Peyer's patch (tissue), 4 donors: ENCODE measurements around the gene PHYKPL. TPM values are rescaled to one million over a fixed set of nuclear protein-coding genes. Genes with fewer than 3 reads are reported as not detected.

Experiments used
- DNase-seq, 3 donors: peaks; one replicate each; pipeline ENCODE4 v3.0.0-alpha.2; 2017 to 2019
- H3K27ac ChIP-seq, 4 donors: fragments of 200-600 bp; sonication (generic); one replicate each; pipeline ENCODE4 v1.5.1; 2016 to 2019
- H3K27me3 ChIP-seq, 2 donors: fragments of 200-600 bp; sonication (generic); one replicate each; pipeline ENCODE4 v1.5.1; 2019
- H3K36me3 ChIP-seq, 3 donors: fragments of 200-600 bp; sonication (generic); one replicate each; pipeline ENCODE4 v1.5.1; 2016 to 2019
- H3K4me1 ChIP-seq, 4 donors: fragments of 200-600 bp; sonication (generic); one replicate each; pipeline ENCODE4 v1.5.1; 2016 to 2019
- H3K4me3 ChIP-seq, 4 donors: fragments of 200-600 bp; sonication (generic); 1 replicate in 3 of 4; 2 replicates in 1 of 4; pipeline ENCODE4 v1.5.1; 2016 to 2019; ENCODE audit warnings: mild to moderate bottlenecking in 1 of 4
- H3K9me3 ChIP-seq, 4 donors: fragments of 200-600 bp; sonication (generic); one replicate each; pipeline ENCODE4 v1.5.1; 2016 to 2019; ENCODE audit warnings: mild to moderate bottlenecking in 1 of 4
- CTCF ChIP-seq, 6 experiments: fragments of 450-650 bp in 4 of 6; fragments of 200-600 bp in 2 of 6; sonication (generic) in 1 of 6; IDR thresholded peaks; one replicate each; pipeline ENCODE4 v1.5.1; 2017 to 2019; ENCODE audit warnings: antibody characterized with exemption in 6 of 6, mild to moderate bottlenecking in 3 of 6, moderate library complexity in 1 of 6
- POLR2A ChIP-seq, 2 donors: fragments of 450-650 bp; IDR thresholded peaks; one replicate each; pipeline ENCODE4 v1.5.1; 2017; ENCODE audit warnings: antibody characterized with exemption in 2 of 2, mild to moderate bottlenecking in 2 of 2, moderate library complexity in 2 of 2
- total RNA-seq, 4 donors: library from RNA; depleted of rRNA; stranded (reverse); fragments of >200 nt; gene quantifications; one replicate each; pipeline ENCODE4 v1.1.0, GENCODE V29; 2016

The PHYKPL gene
- total RNA-seq, 4 donors from 2014 or later: 180 to 441 (median 280) TPM

- Histone ChIP-seq H3K4me3 (no peak overlapping the region), H3K27ac (no peak overlapping the region), H3K27me3 (no peaks in the 10 kb centered on the region), H3K4me1 (no peaks in the 10 kb centered on the region), H3K9me3 (no peaks in the 10 kb centered on the region), H3K36me3 (no peaks in the 10 kb centered on the region)
- TF ChIP-seq POLR2A (IDR thresholded peaks at IDR 0.05): no peak
- TF ChIP-seq CTCF (IDR thresholded peaks at IDR 0.05): no peak
- DNase-seq: no peak
Observed at GRCh38 chr5:178192244-178192643, 40.4 kb downstream of the PHYKPL start.

GRCh38 chr5:178191661-178192060, 40.9 kb downstream of the PHYKPL start:
- no peak overlapping the region for H3K27ac ChIP-seq
- TF ChIP-seq POLR2A (IDR thresholded peaks at IDR 0.05) (no peak), CTCF (IDR thresholded peaks at IDR 0.05) (no peak)
- H3K36me3 ChIP-seq: no peaks in the 10 kb centered on the region
- DNase-seq: no peak
- H3K9me3 ChIP-seq: no peaks in the 10 kb centered on the region
- H3K27me3 ChIP-seq: no peaks in the 10 kb centered on the region
- no peaks in the 10 kb centered on the region for H3K4me1 ChIP-seq
- H3K4me3 ChIP-seq: no peak overlapping the region

GRCh38 chr5:178189433-178189832, 43.2 kb downstream of the PHYKPL start:
- Histone ChIP-seq H3K36me3 (no peaks in the 10 kb centered on the region), H3K27me3 (no peaks in the 10 kb centered on the region), H3K9me3 (no peaks in the 10 kb centered on the region), H3K27ac (no peak overlapping the region), H3K4me3 (no peak overlapping the region), H3K4me1 (no peaks in the 10 kb centered on the region)
- DNase-seq: no peak
- TF ChIP-seq POLR2A (IDR thresholded peaks at IDR 0.05) (no peak), CTCF (IDR thresholded peaks at IDR 0.05) (no peak)

- H3K36me3 ChIP-seq: no peaks in the 10 kb centered on the region
- DNase-seq: peak in 1 of 3 donors; percentile 2
- H3K4me3 ChIP-seq: no peak within 1 kb of the TSS
- H3K9me3 ChIP-seq: no peaks in the 10 kb centered on the region
- TF ChIP-seq CTCF (IDR thresholded peaks at IDR 0.05) (no peak), POLR2A (IDR thresholded peaks at IDR 0.05) (no peak)
- H3K4me1 ChIP-seq: no peaks in the 10 kb centered on the region
- no peak within 1 kb of the TSS for H3K27ac ChIP-seq
- no peaks in the 10 kb centered on the region for H3K27me3 ChIP-seq
Observed at GRCh38 chr5:178187014-178187413, 45.6 kb downstream of the PHYKPL start, which contains the start of gene GMCL2. Gene GMCL2, minus strand, starts transcription at chr5:178187371. Its CDS starts 72 bp downstream, at chr5:178187299.

GRCh38 chr5:178186427-178186826, 46.2 kb downstream of the PHYKPL start:
- DNase-seq: no peak
- Histone ChIP-seq H3K27me3 (no peaks in the 10 kb centered on the region), H3K9me3 (no peaks in the 10 kb centered on the region), H3K4me1 (no peaks in the 10 kb centered on the region), H3K27ac (no peak overlapping the region), H3K4me3 (no peak overlapping the region), H3K36me3 (no peaks in the 10 kb centered on the region)
- TF ChIP-seq CTCF (IDR thresholded peaks at IDR 0.05): no peak
- no peak for TF ChIP-seq POLR2A (IDR thresholded peaks at IDR 0.05)
